Measurements from ENCODE around the gene CARD18.

- TF ChIP-seq POLR2AphosphoS5 (IDR thresholded peaks at IDR 0.05) (no peak), POLR2A (IDR thresholded peaks at IDR 0.05) (no peak)
Observed at GRCh38 chr11:105092256-105093239, 47.0 kb downstream of the CARD18 start.
